GM19395 (cell line): ENCODE data around the gene TRMO.
A peak's percentile ranks its signal among the peaks of the same experiment; 100 is the strongest.

Source experiments
- ATAC-seq: cut with Tn5 transposase; IDR thresholded peaks from one replicate; pipeline ENCODE4 v1.9.1; 2021; ENCODE audit warnings: mild to moderate bottlenecking, moderate library complexity; ENCODE audit not compliant: unreplicated experiment

The TRMO gene

DNA sequence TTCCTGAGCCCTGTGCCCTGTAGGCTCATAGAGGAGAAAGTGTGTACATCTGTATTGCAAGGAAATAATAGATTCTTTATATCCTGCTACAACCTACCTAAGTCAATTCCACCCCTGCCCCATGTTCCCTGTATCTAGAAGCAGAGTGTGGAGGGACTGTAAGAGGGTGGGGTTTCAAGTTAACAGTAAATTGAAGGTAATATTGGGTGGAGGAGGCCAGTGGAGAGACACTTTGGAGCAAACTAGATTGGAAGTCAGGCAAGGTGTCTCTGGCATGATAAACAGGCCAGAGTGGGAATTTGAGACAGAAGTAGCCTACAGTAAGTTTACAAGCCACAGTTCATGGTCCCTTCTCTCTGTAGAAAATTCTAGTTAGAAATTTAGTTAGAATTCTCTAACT is 17.9 kb upstream of the TRMO start:
- no peak for ATAC-seq

DNA sequence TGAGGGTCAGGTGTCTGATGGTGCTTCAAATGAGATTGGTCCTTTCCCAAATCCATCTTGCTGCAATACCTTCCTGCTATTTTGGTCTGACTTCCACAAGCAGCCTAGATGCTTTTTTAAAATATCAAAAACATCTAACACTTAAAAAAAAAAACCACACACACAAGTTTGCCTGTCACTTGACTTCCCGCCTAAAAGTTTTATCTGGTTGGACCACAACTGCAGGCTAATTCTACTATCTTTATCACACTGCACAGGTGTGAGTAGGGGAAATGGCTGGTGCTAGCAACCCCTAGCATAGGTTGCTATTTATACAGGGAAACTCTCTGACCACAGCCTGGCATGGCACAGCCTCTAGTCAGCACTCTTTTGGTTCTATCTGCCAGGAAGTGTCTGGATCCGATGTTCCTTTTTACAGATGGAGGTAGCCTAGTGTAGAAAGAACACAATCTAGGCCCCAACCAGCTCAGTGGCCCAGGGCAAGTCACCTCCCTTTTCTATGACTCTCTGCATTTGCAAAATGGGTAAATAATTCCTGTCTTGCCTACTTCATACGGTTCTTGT is 15.9 kb upstream of the TRMO start, which contains the start of gene HEMGN:
Gene HEMGN (minus strand): TSS at position 92 of the 564 bp plus-strand sequence. CDS start 36 bp downstream, at position 56.
- ATAC-seq: no peak

GRCh38 chr9:97936998-97937397 is 14.7 kb upstream of the TRMO start:
- ATAC-seq: no peak

DNA sequence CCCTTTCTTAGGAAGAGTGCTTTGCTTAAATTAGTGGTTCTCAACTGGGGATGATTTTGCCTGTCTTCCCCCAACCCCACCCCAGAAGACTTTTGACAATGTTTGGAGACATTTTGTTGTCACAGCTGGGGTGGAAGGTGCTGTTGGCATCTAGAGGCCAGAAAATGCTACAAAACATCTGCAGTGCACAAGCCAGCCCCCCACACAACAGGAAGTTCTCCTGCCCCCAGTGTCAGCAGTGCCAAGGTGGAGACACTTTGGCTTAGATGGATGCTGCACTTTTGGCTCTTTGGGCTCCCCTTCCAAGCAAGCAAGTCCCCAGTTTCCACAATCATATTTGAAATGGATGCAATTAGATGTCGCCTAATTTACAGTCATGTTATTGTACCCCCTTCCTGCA is 13.0 kb upstream of the TRMO start:
- ATAC-seq: no peak

- ATAC-seq: no peak
Observed at GRCh38 chr9:97934321-97935115, 12.2 kb upstream of the TRMO start.

GRCh38 chr9:97933297-97933998 is 11.1 kb upstream of the TRMO start:
- no peak for ATAC-seq

- ATAC-seq: no peak
Observed at GRCh38 chr9:97930972-97931371, 8.7 kb upstream of the TRMO start.

DNA sequence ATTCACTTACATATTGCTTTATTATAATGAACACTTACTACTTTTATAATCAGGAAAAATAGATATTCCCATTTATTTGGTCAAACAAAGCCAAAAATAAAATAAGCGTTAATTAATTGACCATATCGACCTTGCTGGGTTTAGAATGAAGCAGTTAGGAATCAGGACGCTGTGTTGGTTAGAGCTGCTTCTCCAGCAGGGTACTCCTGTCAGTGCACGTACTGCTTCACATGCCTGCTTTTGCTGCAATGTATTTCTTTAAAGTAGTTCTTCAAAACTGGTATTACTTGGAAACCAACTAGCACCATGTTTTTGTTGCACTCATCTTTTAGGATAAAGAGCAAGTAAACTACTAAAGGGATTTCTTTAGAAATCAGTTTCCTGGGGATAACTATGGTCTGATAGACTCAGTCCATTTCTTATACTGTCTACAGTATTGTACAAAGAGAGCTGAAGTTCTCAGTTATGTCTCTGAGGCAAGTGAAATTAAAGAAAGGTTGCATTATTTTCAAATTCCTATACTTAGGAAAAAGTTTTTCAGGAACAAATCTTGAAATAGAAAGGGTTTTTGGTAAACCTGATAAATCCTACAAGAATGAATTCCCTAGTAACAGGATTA is 6.8 kb upstream of the TRMO start:
- no peak for ATAC-seq

DNA sequence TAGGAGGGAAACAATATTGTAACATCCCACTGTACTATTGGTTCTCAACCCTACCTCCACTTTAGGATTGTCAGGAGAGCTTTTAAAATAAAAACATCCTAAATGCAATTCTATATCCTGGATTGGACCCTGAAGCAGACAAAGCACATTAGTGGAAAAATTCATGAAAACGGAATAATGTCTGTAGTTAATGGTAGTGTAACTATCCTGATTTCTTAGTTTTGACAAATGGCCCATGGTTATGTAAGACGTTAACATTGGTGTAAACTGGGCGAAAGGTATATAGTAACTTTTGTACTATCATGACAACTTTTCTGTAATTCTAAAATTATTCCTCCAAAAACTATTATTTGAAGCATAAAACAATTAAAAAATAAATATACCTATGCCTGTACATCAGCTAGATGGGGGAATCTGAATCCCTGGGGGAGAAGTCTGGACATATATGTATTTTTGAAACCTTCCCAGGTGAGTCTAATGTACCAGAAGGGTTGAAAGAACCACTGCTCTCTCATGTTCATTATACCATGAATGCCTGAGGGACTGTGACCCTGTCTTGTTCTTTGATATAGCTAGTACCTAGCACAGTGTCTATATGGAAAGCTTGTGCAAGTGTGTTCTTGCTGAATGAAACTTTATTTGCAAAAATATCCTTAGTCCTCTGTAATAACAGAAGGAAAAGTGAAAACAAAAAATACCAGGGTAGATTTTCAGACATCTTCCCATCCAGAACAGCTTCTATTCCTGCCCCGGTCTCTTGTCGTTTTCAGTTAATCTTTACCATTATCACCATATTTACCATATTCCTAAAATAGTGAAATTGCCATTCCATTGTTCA is 3.4 kb upstream of the TRMO start:
- no peak for ATAC-seq

- no peak for ATAC-seq
Observed at GRCh38 chr9:97924386-97924785, 2.1 kb upstream of the TRMO start.

- peak; percentile 49 for ATAC-seq
Observed at GRCh38 chr9:97923529-97924108, 1.3 kb upstream of the TRMO start.

DNA sequence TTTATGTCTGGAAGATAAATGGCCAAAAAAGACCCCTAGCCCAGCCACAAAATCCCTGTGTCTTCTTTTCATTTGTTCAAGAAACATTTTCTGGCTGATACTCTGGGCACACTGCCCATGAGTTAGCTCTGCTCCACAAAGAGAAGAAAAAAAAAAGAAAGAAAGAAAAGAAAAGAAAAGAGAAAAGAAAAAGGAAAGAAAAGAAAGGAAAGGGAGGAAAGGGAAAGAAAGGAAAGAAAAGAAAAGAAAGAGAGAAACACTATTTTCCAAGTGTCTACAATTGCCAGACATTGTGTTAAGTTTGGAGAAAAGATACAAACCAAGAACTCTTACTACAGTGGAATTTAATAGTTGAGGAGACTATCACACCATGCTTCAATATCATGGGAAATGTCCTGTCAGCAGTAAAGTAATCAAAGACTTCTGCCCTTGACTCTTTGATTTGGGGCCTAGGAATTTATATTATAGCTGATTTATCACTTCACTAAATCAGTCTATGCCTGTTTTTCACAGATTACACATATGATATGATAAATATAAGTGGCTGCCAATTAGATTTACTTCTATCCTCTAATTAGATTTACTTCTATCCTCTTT is 3.0 kb downstream of the TRMO start:
- no peak for ATAC-seq

DNA sequence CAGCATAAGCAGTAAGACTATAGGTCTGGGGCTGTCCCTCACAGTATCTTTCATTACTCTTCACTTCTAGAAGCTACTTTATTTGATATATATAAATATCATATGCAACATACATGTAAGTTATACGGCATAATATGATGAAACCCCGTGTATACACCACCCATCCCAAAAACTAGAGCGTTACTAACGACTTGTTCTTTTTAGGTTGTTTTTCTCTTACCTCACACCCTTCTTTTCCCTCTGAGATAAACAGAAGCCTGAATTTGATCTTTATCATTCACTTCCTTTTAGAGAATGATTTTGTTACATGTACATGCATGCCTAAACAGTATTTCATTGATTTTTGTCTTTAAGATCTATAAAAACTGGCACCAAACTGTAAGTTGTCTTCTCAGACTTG is 3.7 kb downstream of the TRMO start:
- ATAC-seq: no peak

DNA sequence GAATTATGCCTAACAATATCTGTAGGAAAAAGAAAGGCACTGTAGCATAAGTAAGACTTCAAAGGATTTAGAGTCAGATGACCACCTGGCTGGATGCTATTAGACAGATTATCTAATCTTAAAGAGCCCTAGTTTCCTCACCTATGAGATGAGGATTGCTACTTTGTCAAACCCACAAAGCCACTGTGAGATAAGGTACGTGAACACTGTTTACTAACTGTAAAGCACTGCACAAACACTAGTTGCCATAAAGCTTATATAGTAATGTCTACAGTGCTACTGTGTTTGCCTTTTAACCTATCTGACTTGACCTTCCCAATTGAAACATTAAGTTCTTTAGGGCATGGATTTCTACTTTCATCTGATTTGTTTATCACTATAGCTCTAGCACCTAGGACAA is 10.3 kb downstream of the TRMO start:
- no peak for ATAC-seq

GRCh38 chr9:97911528-97911927 is 10.8 kb downstream of the TRMO start:
- no peak for ATAC-seq

DNA sequence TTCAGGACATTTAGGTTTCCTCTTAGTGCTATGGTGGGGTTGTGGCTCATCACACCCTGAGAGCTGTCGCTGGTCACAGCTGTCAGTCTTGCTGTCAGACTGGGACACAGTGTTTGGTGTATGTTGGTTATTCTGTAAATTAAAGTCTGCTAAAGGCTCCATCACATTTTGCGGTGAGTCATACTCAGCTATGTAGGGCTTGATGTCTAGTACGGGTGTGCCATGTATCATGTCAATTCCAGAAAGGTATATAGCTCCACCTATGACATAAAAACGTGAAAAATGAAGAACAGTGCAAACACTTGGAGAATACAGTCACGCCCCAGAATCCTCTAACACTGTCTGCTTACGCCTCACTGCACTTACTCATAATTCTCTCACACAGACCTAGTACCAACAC is 11.9 kb downstream of the TRMO start:
- ATAC-seq: no peak

DNA sequence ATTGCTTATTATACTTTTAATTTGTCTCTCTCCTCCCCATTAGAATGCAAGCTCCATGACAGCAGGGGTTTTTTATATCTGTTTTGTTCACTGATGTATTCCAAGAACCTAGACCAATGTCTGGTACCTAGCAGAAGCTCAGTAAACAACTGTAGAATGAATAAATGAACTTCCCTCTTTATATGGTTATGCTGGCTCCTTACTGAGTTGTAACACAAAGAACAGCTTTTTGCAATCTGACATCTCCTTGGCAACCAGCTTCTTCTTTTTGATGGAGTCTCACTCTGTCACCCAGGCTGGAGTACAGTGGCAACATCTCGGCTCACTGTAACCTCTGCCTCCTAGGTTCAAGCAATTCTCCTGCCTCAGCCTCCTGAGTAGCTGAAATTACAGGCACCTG is 13.6 kb downstream of the TRMO start:
- no peak for ATAC-seq

- no peak for ATAC-seq
Observed at GRCh38 chr9:97907632-97908031, 14.7 kb downstream of the TRMO start.

DNA sequence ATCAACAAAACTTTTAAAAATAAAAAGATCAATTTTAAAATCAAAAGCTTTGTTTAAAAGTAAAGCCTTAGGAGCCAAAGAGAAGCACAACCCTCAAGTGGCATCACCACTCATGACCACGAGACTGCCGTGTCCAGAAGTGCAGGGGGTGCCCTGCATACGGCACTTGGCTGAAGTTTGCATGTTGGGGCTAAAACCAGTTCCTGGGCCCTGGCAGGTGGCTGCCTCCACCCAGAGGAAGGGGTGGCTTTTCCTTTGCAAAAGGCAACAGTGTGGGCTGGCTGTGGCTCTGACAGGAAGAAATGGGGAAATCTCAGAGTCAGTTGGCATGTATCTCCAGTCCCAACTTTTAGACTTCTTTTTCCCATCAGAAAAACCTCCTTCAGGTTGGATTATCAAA is 15.3 kb downstream of the TRMO start:
- no peak for ATAC-seq

DNA sequence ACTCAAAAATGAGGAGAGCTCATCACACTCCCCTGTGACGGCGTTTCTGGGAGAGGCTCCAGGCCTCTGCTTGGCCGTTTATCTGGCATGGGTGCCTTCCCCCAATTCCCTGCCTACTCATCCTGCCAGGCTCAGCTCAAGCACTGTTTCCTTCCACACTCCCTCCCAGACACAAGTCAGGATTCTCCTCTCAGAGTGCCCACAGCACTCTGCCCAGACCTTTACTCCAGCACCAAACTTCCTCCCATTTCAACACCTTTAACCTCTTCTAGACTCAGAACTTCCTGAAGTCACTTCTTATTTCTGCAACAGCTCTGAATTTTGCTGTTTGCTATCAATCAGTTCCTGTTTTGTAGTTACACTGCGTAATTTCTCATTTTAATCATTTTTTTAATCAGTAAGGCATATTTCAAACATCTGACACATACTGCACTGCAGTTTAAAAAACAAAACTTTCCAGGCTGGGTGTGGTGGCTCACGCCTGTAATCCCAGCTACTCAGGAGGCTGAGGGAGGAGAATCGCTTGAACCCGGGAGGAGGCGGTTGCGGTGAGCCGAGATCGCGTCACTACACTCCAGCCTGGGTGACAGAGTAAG is 16.0 kb downstream of the TRMO start:
- ATAC-seq: no peak
